Measurements from ENCODE around the gene SNAI3. TPM values are rescaled to one million over a fixed set of nuclear protein-coding genes. Genes with fewer than 3 reads are reported as not detected.

Gene SNAI3
- total and polyA plus RNA-seq, 2 donors (not counting 1 experiment from before 2014, with no cell fraction given) = 6.5 to 8.8 TPM

- WGBS (ENCODE audit: insufficient coverage) = 91% methylated on average over 26 of the region's 27 CpGs
These were observed 47.5 kb upstream of the SNAI3 start for GRCh38 chr16:88733630-88734360.

More at GRCh38 chr16:88733630-88734360, 47.5 kb upstream of the SNAI3 start:
- peaks cover 5 to 18% of the 10 kb centered on the region in 2 donors for H3K4me1 ChIP-seq (ENCODE audit: control insufficient read depth in 2 of 2, insufficient read depth in 2 of 2, low read length in 2 of 2)
- no peak overlapping the region for H3K27ac ChIP-seq (ENCODE audit: low read length in 2 of 2)
- Mint-ChIP-seq H3K27ac (no peak overlapping the region), H3K4me1 (peaks cover 5% of the 10 kb centered on the region), H3K9me3 (ENCODE audit: insufficient read depth) (no peaks in the 10 kb centered on the region), H3K27me3 (no peaks in the 10 kb centered on the region), H3K4me3 (no peak overlapping the region)
- DNase-seq (no peak), ATAC-seq (ENCODE audit: low read depth) (no peak)
- peaks cover 11% of the 10 kb centered on the region for H3K79me2 ChIP-seq (ENCODE audit: control insufficient read depth, insufficient read depth, low read length)
- ChIA-PET CTCF (interaction anchor here (0.7 to 5.0 kb wide), 5 partner anchors 10 to 474 kb away, joined by 3 to 50 read pairs (median 4); partner anchors contain the start of genes GALNS and TRAPPC2L), POLR2A (no interaction called here)
- H3K36me3 ChIP-seq (replicated peaks in 1 of 2; ENCODE audit: control extremely low read depth in 1 of 2, control insufficient read depth in 1 of 2, extremely low read depth in 1 of 2, insufficient read depth in 2 of 2, low read length in 1 of 2) = peaks cover 0 to 37% of the 10 kb centered on the region in 2 experiments
- no peaks in the 10 kb centered on the region for H3K27me3 ChIP-seq (replicated peaks in 1 of 4; ENCODE audit: control extremely low read depth in 1 of 4, control insufficient read depth in 3 of 4, insufficient read depth in 4 of 4, low read length in 3 of 4)
- H3K4me2 ChIP-seq (replicated peaks; ENCODE audit: low read depth, low read length, poor library complexity, severe bottlenecking) = no peak overlapping the region
- intact Hi-C loops (cut with micrococcal nuclease) = no loop called here
- peaks cover 27% of the 10 kb centered on the region for H4K20me1 ChIP-seq (ENCODE audit: control insufficient read depth, insufficient read depth, low read length, poor library complexity, severe bottlenecking)
- no peak overlapping the region for H2AFZ ChIP-seq (ENCODE audit: insufficient read depth, low read depth, low read length, poor library complexity, severe bottlenecking)
- no peak overlapping the region for H3K9ac ChIP-seq (ENCODE audit: low read length)
- H3K9me3 ChIP-seq (ENCODE audit: control extremely low read depth in 1 of 3, control insufficient read depth in 2 of 3, insufficient read depth in 1 of 3, low read length in 2 of 3) = no peaks in the 10 kb centered on the region
- no peak overlapping the region for H3K4me3 ChIP-seq (ENCODE audit: control extremely low read depth in 1 of 5, extremely low read depth in 1 of 5, insufficient read depth in 1 of 5, low read depth in 2 of 5, low read length in 4 of 5)
- TF ChIP-seq EZH2 (IDR thresholded peaks at IDR 0.05; ENCODE audit: borderline replicate concordance, insufficient read depth, low read depth, low read length, poor library complexity, severe bottlenecking) (no peak), CTCF (IDR thresholded peaks at IDR 0.05) (no peak)

Data from B cell (primary cell).